Measurements from ENCODE around the gene EPS8L2. TPM values are rescaled to one million over a fixed set of nuclear protein-coding genes. Genes with fewer than 3 reads are reported as not detected.

Gene EPS8L2
- total RNA-seq, 1 experiment from 2014 or later = 38.3 TPM

DNA sequence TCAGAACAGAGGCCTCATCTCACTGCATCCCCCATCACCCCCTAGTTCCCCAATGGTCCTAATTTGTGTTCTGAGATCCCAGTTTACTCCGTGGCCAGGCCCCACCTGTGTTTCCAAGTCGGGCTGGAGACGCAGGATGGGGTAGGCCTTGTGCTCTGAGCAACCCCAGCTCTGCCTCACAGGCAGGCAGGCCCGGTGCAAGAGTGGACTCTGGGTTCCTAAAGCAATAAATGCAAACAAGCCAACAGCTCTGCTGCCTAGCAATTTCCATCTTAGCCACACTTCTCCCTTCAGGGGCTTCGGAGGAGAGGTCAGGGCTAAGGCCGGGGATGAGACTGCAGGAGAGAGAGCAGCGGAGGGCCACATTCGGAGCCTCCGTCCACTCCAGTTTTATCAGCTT, 2.5 kb upstream of the EPS8L2 start:
- no peak for DNase-seq (ENCODE audit: low read depth)

DNA sequence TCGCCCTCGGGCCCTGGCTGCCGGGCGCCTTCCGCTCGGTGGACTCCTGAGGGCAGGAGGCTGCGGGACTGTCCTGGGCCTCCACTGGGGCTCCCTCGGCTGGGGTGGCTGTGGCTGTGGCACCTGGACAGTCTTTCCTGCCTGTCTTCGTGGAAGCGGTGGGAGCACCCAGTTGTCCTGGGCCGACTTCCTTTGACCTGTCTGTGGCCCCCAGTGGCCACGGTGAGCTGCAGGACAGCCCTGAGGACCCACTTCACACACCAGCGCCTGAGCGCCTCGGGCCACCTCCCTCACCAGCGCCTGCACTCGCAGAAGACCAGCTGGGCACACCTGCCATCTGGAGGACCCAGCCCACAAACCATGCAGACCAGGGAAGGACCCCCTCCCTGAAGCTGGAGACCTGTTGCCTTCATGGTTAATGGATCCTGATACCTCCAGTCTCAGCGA, 1.8 kb upstream of the EPS8L2 start:
- no peak for DNase-seq (ENCODE audit: low read depth)

DNA sequence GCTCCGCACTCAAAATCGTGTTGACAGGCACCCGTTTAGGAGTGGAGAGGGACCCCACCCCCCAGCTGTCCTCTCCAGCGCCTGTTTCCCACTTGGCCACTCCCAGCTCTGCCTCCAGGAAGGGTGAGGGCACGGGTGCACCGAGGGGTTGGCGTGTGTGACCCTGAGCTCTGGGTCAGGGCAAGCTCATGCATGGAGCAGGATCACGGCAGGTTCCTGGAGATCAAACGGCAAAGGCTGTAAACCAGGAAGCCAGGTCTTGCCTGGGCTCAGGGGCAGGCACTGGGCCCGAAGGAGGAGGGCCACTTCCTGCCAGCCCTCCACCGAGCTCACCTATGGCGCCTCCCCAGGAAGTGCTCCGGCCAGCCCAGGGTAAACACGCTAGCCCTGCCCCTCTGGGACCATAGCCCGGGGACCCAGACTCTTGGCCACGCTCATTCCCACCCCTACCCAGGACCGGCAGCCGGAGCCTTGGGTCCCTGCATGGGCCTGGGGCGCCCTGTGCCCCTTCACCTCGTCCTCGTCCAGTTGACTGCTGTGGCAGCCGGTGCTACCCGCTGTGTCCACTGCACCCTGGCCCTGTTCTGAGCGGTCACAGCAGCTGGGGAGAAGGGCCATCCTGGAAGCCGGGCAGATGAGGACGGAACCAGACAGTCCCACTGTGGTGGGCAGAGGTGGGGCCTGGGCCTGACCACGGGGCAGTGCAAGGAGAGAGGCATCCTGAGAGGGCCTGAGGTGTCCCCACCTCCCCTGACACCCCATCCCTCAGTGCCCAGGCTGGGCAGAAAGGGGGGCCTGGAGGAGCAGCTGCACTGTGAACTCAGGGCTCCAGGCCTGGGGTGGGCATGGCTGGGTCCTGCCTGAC, 1.0 kb upstream of the EPS8L2 start:
- DNase-seq (ENCODE audit: low read depth) = no peak

DNA sequence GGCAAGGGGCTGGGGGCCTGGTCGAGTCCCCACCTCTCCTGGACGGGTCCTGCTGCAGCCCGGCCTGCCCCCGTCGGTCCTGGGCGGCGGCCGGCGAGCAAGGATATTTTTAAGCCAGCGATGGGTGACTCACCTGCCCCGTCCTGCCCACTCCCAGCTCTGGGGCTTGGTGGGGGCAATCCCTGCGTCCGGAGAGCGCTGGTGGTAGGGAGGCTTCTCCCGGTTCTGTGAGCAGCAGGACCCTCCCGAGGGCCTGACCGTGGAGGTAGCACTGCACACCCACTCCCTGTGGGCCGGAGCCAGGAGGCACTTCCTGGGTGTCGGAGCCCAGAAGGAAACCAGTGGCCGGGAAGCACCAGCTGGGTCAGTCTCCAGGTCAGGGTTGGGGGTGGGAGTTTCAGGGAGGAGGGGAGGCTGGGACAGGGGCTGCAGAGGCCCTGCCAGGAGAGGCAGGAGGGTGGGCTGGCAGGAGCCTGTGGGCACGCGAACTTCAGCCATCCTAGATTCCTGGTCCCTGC, 467 bp downstream of the EPS8L2 start:
- DNase-seq (ENCODE audit: low read depth) = peak; percentile 69

DNA sequence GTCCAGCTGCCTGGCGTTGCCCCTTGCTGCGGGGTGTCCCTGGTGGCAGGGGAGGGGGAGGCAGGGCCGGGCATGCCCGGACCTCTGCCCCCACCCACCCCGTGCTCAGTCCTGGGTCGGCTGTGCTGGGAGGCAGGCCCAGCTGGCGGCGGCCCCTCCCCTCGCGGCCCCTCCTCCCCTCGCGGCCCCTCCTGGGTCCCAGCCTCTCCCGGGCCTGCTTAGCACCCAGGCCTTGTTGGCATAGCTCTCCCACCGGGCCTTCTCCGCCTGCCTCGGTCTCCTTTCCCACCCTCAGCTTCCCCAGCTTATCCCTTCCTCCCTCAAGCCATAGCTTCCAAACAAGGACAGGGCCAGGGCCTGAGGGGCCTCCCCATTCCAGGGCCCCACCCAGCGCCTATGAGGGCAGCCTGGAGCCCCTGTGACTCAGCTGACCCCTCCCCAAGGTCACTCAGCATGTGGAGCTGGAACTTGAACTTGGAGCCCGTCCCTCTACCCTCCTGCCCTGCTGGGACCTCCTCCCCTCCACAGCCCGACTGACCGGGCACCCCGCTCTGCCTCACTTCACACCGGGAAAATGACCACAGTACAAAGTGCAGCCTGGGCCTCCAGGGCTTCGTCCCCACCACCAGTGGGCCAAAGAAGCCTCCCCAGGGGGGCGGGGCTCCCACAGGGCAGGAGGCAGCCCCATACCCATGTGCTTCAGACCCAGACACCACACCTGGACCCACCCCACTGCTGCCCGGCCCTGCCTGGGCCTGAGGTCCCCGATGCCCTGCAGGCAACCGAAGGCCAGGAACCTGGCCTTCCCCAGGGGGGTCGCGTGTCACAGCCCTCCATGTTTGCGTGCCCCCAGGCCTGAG, 1.2 kb downstream of the EPS8L2 start:
- peak; percentile 61 for DNase-seq (ENCODE audit: low read depth)

DNA sequence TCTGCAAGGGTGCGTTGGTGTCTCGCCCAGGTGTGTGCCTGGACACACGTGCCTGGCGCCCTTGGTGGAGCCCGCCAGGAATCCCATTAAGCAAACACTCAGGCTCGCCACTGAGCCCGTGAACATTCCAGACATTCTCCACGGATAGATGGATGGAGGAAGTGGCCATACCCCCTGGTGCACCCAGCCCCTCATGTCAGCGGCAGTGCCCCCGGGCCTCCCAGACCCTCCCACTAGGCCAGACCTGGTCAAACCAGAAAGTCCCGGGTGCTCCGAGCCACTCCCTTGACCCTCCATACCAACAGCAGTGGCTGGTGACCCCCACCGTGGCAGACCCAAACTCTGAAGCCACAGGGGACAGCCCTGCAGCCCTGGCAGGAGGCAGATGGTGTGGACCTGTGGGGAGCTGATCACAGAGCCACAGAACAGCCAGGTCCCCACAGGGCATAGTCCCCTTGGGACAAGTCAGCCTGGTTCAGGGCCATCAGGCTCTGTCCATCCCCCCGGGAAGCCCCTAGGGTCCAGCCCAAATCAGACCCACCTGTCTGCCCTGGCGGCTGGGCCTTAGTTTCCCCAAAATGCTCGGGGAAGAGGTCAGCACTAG, 1.9 kb downstream of the EPS8L2 start:
- no peak for DNase-seq (ENCODE audit: low read depth)

DNA sequence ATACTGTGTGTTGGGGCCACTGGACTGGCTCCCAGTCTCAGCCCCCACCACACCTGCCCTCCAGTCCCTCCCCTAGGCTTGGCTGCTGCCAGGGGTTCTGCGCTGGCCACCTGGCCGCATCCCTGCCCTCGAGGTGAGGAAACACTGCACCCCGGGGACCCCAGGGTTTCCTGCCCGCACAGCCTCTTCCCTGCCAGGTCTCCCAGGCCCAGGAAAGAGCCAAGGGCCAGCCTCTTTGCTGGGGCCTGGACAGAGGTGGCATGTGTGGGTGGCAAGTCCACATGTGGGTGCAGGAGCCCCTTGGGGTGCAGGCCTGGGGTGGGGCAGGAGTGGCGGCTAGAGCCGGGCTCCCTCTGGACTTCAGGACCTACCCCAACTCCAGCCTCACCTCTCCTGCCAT, 2.5 kb downstream of the EPS8L2 start:
- DNase-seq (ENCODE audit: low read depth) = no peak

DNA sequence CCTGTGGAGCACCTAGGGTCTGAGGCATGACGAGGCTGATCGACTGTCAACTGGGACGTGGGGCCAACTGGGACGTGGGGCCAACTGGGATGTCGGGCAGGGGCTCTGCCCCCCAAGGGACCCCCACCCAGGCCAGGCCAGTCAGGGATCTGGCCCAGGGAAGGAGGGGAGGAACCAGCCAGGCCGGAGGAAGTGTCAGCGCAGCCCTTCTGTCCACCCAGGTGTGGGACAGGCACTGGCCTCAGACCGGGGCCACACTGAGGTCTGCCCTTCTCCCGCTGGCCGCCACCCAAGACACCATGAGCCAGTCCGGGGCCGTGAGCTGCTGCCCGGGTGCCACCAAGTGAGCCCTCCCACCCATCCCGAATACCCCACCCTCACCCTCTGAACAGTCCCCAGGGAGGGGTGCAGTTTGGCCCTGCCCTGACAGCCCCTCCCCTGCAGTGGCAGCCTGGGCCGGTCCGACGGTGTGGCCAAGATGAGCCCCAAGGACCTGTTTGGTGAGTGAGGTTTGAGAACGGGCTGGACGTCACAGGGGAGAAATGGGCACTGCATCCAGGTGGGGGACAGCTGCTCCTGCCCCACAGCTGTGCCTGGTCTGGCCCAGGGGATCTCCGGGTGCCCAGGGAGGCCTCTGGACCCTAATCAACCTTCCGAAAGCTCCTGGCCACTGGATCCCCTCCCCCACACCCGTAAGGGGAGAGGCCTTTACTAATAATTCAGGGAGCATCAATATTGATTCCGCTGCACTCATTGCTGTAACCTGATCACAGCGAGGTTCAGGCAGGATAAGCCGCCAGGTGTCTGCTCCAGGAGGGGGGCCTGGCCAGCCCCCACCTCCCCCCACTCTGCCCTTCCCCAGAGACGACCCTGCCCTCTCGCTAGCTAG, 3.3 kb downstream of the EPS8L2 start:
- DNase-seq (ENCODE audit: low read depth) = no peak

DNA sequence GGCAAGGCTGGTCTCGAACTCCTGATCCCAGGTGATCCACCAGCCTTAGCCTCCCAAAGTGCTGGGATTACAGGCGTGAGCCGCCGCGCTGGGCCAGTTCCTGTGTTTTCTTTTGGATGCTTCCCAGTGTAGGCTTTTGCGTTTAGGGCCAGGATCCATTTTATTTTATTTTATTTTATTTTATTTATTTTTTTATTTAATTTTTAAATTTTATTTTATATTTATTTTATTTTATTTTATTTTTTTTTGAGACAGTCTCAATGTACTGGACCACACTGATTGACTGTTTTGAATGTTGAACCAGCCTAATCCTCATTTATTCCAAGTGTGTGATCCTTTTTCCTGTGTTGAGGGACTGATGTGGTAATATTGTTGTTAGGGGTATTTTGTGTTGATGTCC, 8.4 kb downstream of the EPS8L2 start:
- no peak for DNase-seq (ENCODE audit: low read depth)

DNA sequence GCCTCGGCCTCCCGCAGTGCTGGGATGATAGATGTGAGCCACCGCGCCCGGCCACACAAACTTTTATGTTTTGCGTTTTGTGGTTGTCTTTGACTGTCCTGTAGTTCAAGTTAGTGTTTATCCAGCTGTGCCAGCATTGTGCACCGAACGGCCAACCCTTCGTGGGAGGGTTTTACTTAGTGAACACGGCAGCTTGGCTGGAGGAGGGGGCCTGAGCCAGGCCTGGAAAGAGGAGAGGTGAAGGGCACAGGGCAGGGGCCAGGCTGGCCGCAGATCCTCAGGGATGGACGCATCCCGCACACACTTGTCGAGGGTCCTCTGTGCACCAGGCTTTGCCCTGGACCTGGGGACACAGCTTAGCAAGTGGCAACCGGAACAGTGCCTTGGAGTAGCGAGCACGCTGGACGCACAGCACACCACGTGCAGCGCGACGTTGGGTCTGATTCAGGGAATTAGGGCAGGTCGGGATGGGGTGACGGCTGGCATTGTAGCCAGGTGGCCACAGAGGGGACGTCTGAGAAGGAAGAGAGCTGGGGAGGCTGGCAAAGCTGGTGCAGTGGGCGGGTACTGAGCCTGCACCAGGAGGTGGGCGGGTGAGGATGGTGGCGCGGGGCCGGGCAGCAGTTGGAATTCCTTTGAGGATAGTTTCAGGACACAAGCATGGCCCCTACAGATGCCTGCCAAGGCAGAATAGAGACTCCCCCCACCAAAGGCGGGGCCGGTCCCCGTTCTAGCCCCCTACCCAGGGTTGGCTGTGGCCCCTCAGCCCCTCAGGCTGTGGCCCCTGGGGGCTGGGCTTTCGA, 13.4 kb downstream of the EPS8L2 start:
- no peak for DNase-seq (ENCODE audit: low read depth)

DNA sequence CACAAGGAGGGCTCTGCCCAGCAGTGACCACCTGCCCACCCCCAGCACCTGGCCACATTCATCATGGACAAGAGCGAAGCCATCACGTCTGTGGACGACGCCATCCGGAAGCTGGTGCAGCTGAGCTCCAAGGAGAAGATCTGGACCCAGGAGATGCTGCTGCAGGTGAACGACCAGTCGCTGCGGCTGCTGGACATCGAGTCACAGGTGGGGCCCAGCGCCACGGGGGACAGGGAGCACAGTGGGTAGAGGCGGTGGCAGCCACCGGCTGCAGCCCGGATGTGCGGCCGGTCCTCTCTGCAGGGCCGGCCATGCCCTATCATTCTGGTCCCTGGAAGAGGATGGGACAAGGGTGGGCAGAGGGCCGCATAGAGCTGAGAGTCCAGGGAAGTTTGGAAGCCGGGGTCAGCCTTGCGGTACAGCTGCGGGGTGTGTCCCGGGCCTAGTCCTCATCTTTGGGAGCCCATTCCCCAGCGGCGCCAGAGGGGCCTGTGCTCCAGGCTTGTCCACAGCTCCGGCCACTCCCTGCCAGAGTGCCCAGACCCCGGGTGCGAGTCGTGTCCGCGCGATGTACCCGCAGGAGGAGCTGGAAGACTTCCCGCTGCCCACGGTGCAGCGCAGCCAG, 14.1 kb downstream of the EPS8L2 start:
- DNase-seq (ENCODE audit: low read depth) = no peak

DNA sequence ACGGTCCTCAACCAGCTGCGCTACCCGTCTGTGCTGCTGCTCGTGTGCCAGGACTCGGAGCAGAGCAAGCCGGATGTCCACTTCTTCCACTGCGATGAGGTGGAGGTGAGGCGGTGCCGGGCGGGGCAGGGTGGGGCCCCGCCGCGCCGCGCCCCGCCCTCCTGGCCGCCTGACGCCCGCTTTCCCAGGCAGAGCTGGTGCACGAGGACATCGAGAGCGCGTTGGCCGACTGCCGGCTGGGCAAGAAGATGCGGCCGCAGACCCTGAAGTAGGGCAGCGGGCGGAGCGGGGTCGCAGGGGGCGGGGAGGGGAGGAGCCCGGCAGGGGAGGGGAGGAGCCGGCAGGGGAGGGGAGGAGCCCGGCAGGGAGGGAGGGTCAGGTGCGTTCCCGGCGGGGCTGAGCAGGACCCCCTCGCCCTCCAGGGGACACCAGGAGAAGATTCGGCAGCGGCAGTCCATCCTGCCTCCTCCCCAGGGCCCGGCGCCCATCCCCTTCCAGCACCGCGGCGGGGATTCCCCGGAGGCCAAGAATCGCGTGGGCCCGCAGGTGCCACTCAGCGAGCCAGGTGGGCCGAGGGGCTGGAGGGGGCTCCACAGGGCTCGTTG, 14.7 kb downstream of the EPS8L2 start:
- DNase-seq (ENCODE audit: low read depth) = no peak

DNA sequence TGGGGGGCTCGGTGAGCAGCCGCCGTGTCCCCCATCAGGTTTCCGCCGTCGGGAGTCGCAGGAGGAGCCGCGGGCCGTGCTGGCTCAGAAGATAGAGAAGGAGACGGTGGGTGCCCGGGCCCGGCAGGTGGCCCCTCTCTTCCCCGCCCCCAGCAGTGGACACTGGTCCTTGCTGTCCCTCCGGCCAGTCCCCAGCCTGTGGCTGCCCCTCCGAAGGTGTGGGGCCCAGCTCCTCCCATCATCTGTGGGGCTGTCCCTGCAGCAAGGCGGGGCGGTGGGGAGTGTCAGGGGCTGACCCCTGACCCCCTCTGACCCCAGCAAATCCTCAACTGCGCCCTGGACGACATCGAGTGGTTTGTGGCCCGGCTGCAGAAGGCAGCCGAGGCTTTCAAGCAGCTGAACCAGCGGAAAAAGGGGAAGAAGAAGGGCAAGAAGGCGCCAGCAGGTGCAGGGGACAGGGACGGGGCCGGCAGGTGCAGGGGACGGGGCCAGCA, 15.3 kb downstream of the EPS8L2 start:
- no peak for DNase-seq (ENCODE audit: low read depth)

DNA sequence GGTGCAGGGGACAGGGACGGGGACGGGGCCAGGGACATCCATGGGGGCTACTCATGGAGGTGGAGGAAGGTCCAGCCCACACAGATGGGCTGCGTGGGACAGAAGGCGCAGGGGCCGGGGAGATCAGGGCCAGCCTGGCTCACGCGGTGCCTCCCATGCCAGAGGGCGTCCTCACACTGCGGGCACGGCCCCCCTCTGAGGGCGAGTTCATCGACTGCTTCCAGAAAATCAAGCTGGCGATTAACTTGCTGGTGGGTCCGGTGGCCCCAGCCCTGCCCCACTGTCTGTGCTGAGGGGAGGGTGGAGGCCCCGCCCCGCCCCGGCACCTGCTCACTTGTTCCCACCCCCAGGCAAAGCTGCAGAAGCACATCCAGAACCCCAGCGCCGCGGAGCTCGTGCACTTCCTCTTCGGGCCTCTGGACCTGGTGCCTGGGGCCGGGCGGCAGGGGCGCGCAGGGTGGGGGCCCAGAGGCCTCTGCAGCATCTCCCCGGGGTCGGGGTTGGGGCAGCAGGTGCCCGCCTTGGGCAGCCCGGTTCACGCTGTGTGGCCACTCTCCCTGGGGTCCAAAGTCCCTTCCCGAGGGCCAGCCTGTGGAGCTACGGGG, 15.8 kb downstream of the EPS8L2 start:
- DNase-seq (ENCODE audit: low read depth) = no peak

DNA sequence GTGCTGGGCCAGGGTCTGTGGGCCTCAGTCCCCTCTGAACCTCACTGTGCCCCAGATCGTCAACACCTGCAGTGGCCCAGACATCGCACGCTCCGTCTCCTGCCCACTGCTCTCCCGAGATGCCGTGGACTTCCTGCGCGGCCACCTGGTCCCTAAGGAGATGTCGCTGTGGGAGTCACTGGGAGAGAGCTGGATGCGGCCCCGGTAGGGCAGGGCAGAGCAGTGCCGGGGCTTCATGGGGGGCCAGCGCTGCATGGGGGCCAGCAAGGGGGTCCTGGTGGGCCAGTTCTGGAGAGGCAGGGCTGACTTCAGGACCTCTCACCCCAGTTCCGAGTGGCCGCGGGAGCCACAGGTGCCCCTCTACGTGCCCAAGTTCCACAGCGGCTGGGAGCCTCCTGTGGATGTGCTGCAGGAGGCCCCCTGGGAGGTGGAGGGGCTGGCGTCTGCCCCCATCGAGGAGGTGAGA, 16.3 kb downstream of the EPS8L2 start:
- no peak for DNase-seq (ENCODE audit: low read depth)

DNA sequence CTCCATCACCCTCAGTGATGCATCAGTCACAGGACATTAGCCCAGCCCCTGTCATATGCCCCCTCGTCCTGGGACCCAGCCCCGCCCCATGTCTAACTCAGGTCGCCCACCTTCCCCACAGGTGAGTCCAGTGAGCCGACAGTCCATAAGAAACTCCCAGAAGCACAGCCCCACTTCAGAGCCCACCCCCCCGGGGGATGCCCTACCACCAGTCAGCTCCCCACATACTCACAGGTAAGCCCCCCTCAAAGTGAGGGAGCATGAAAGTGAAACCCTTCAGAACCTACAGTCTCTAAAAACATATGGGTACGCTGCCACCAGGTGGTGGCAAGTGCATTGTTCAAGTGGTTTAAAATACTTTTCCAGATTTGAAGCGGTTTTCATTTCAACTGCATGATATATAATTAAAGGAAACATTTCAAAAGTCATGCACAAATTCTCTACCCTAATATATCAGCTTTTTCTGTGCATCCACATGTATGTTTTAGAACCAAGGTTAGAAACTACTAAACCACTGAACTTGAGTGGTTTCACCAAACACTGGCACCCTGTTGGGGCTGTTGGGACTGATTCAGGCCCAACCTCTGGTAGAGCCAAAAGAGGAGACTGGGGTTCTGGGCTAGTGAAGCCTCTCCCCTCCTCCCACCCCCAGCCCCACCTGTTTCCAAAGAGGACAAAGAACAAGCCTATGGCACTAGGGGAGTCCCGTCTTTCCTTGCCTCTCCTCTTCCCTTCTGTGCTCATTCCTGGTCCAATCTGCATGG, 17.3 kb downstream of the EPS8L2 start:
- DNase-seq (ENCODE audit: low read depth) = peak; percentile 29

DNA sequence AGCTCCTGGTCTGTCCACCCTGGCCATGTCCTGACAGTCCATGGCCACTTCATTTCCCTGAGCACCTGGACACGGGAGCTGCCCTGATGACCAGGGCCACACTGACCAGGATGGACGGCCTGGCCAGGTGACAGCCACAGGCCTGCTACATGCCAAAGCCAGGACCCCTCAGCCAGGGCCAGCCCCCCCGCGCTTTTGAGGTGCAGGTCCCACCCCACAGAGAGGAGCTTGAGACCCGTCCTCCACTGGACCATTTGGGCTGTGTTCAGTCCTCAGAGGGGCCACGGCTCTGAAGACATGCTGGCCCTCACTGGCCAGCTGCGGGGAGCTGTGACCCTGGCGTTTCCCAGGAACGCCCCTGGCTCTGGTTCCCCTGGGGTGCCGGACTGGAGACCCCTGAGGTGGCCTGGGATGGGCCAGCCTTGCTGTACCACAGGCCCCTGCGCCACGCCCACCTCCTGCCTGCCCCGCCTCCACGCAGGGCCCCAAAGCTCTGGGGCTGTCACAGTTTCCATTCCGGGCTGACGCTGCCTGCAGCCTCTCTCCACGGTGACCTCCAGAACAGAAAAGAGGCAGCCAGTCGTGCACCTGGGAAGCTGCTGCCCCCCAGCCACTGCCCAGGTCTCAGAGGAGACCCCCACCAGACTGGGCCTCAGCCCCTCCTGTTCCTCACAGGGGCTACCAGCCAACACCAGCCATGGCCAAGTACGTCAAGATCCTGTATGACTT, 18.2 kb downstream of the EPS8L2 start:
- DNase-seq (ENCODE audit: low read depth) = no peak
